Cortex of kidney (tissue), 1 donor: ENCODE data around the gene SAP30BP.

Experiments
- DNase-seq: peaks from one replicate; lab custom pipeline; 2025; lab: John Stamatoyannopoulos, UW

Gene SAP30BP

DNA sequence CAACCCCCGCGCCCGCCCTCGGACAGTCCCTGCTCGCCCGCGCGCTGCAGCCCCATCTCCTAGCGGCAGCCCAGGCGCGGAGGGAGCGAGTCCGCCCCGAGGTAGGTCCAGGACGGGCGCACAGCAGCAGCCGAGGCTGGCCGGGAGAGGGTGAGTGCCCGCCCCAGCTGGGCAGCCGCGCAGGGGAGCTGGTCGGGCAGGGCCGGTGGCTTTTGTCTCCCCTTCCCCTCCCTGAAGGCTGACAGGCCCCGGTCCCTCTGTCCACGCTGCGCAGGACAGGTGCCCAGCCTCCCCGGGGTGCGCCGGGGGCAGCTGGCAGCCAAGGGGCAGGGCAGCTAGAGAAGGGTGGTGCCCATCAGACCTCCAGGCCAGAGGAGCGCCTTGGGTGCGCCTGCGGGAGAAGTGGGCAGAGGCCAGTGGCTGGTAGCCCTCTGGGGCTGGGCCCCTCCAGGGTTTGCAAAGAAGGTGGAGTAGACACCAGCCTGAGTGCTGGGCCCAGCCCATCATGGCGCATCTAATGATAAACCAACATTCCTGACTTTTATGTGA is 54.4 kb downstream of the SAP30BP start:
- no peak for DNase-seq

DNA sequence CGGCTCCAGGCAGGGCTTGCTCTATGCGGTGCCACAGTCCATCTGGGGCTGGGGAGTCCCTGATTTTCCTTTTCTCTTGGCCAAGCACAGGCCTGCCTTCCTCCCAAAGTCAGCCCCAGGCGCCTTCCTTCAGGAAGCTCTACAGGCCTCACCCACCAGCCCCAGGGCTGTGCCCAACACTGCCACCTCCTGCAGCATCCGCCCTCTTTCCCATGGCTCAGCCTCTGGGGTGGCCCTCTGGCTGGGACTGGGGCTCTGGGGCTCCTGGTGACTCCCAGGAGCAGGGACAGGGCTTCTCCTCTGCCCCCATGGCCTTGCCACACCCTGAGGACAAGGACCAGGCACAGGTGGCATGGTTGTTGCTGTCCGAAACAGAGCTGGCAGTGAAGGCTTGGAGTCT is 54.9 kb downstream of the SAP30BP start:
- DNase-seq: no peak

DNA sequence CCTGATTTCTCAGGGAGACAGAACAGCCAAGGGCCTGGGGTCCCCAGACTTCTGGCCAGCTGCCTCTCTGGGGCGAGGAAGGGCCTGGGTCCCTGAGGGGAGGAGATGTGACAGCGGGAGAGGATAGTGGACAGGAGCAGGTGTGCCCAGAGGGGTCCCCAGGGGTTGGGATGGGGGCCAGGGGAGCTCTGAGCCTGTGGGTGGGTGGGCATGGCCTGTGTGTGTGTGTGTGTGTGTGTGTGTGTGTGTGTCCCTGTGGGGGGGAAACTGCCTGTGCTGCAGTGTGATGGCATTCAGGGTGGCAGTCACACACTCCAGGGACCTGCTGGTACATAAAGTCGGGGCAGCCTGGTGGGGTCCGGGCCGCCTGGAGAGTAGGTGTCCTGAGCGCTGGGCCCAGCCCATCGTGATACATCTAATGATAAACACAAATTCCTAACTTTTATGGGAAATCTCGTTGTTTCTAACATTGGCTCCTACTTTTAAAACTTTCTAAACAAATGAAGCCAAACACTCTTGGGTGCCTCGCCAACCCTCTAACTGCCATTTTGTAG is 55.5 kb downstream of the SAP30BP start:
- no peak for DNase-seq

DNA sequence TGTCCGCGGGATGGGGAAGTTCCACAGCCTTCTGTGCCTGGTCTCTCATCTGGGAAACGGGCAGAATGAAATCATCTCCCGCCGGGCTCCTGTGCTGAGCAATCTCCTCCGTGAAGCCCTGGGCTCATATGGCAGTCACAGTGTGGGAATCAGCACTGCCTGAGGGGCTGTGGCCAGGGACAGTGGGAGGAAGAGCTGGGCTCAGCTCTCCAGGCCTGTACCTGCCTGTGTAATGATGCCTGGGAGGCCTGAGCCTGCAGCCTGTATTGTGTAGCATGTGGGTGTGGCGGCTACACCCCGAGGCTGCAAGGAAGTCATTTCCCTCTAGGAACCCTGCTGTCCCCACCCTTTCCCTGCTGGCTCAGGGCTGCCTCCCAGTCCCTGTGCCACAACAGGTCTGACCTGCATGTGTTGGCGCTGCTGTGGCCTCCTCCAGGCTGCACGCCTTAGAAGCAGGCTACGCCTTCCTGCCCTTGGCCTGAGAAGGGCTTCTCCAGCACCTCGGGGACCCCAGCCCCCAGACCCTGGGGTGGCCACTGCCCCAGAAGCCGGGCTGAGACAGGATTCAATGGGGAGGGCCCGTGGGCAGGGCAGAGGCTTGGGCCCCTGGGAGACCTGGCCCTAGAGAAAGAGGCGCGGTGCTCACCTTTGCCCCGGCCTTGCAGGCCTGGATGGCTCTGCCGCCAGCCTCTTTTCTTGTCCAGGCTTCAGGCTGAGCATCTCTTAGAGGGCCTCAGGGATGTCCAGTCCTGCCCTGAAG is 56.2 kb downstream of the SAP30BP start:
- DNase-seq: no peak

DNA sequence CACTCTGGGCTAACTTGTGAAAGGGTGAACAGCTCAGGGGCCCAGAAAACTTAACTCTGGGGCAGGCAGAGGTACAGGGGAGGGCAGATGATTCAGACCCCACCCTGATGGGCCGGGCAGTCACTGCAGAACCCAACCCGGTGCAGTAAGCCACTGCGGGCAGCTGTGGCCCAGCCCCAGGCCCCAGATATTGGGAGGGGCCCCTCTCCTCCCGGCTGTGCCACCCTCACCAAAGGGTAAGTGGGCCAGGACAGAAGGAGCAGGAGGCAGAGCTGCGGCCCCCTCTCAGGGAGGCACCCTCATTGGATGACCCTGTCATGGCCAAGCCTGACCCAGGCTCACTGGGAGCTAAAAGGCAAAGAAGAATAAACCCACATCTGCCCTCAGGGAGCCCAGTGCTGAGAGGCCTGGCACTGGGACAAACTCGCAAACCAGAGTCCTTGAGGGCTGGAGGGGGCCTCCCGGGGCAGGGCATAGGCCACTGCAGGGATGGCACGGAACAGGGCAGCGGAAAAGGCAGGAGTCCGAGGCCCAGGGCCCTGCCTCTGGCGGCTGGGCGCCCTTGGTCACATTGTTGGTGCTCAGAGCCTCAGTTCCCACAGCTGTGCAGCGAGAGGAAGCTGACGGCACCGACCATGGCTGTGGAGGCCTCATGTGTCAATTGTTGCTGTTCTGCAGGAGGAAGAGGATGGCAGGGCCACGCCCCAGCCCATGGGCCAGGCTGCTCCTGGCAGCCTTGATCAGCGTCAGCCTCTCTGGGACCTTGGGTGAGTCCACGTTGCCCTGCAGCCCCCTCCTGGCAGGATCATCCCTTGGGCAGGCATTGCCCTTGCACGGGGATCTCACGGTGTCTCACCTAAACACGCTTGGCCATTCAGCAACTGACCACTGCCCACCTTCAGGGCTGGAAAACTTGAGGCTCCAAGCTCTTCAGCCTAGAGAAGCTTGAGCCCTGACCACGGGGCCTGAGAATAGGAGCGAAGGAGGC is 57.2 kb downstream of the SAP30BP start:
- DNase-seq: no peak

DNA sequence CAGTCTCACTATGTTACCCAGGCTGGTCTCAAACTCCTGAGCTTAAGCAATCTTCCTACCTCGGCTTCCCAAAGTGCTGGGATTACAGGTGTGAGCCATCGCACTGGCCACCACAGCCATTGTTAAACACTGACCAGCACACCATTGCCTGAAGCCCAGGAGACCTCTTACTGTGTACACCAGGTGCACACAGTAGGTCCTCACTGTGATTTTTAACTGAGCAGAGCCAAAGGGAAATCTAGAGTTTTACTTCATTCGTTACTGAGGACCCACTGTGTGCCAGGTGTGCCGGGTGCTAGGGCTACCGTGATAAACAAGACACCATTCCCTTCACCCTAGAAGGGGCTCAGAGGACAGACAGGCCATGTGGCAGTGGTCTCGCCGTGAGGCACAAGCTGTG is 58.4 kb downstream of the SAP30BP start:
- no peak for DNase-seq

DNA sequence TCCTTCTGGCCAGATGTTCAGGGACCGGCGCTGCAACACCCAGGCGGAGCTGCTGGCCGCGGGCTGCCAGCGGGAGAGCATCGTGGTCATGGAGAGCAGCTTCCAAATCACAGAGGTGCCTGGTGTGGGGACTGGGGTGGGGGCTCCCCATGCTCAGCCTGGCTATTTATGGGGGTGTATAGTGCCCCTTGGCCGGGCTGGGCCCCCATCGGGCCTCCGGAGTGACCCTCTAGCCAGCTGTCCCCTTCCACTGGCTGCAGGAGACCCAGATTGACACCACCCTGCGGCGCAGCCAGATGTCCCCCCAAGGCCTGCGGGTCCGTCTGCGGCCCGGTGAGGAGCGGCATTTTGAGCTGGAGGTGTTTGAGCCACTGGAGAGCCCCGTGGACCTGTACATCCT is 60.3 kb downstream of the SAP30BP start:
- DNase-seq: no peak

DNA sequence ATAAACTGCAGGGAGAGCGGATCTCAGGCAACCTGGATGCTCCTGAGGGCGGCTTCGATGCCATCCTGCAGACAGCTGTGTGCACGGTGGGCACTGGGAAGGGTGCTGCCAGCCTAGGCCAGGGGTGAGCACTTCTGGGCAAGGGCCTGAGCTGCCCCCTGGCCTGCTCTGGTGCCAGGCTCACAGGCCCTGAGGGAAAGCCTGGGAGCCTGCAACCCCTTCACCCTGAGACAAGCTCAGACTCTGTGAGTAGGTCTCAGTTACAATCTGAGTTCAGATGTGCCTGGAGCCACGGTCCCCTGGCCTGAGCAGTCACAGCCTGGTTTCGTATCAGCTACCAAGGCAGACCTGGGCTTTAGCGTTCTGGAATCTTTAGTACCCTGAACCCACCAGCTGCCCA is 62.2 kb downstream of the SAP30BP start:
- DNase-seq: no peak

DNA sequence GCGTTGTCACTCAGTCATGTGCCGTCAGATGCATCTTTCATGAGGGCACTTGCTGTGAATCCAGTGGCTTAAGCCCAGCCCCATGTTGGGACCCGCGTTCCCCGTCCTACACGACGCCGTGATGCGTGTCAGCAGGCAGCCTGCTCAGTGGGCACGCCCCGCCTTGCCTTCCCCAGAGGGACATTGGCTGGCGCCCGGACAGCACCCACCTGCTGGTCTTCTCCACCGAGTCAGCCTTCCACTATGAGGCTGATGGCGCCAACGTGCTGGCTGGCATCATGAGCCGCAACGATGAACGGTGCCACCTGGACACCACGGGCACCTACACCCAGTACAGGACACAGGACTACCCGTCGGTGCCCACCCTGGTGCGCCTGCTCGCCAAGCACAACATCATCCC is 62.9 kb downstream of the SAP30BP start:
- no peak for DNase-seq

DNA sequence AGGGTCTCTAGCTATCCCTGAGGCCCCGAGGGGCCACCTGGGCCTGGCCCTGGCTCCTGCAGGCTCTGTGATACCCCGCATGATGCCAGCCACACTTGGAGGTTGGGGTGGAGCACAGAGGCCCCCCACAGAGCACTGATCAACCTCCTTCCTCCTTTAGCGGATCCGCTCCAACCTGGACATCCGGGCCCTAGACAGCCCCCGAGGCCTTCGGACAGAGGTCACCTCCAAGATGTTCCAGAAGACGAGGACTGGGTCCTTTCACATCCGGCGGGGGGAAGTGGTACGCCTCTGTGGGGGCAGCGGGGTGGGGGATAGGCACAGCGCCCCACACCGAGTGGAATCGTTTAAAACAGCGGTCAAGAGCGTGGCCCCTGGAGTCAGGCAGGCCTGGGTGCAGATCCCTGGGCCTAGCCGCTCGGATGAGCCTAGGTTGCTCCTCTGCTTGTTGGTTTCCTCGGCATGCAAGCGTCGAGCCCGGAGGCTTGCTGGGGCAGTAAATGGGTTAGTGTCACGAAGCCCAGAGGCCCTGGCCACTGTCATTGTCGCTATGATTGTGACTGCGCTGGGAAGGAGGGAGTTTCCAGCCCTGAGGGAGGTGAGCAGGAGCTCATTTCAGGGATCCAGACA is 64.1 kb downstream of the SAP30BP start:
- DNase-seq: no peak

DNA sequence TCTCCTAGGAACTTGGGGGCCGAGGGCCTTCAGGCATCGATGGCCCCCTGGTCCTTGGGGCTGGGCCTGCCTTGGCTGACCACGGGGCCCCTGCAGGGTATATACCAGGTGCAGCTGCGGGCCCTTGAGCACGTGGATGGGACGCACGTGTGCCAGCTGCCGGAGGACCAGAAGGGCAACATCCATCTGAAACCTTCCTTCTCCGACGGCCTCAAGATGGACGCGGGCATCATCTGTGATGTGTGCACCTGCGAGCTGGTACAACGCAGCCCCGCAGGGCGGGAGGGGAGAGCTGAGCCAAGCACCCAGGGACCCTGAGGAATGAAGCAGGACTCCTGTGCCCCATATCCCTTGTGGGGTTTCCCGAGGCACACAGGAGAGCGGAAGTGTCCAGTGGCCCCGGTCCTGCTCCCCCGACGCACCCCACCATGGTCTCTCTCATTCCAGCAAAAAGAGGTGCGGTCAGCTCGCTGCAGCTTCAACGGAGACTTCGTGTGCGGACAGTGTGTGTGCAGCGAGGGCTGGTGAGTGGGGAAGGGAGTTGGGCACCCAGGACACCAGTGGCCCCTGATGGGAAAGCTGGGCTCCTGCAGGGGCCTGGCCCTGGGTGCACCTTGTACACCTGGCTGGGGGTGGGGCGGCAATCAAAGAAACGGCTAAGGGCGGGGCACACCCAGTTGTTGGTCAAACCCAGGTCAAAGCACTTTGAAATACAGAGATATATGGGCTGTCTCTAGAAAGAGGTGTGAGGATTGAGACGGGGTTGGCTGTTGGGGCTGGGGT is 64.8 kb downstream of the SAP30BP start:
- no peak for DNase-seq

DNA sequence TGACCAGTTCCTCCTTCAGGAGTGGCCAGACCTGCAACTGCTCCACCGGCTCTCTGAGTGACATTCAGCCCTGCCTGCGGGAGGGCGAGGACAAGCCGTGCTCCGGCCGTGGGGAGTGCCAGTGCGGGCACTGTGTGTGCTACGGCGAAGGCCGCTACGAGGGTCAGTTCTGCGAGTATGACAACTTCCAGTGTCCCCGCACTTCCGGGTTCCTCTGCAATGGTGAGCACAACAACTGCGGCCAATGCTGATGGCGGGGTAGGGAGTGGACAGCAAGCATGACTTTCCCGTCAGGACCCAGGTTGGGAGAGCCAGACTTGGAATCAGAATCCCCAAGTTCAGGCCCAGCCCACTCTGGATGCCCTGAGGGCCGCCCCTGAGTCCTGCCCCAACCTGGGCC is 66.3 kb downstream of the SAP30BP start:
- no peak for DNase-seq

DNA sequence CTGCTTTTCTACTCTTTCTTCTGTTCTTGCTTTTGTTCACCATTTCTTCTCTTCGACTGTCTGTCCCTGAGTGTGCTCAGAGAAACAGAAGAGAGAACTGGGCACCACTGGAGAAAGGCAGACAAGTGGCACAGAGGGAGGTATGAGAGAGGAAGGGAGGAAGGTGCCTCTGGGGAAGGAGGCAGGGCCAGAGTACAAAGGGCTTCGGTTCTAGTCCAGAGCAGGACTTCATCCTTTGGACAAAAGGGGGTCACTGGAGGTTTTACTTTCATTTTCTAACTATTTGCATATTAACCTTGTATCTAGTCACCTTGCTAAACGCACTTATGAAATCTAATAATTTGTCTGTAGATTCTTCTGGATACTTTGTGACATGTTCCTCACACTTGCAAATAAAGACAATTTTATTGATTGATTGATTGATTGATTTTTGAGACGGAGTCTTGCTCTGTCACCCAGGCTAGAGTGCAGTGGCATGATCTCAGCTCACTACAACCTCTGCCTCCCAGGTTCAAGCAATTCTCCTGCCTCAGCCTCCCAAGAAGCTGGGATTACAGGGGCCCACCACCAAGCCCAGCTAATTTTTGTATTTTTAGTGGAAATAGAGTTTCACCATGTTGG is 67.6 kb downstream of the SAP30BP start:
- DNase-seq: no peak

DNA sequence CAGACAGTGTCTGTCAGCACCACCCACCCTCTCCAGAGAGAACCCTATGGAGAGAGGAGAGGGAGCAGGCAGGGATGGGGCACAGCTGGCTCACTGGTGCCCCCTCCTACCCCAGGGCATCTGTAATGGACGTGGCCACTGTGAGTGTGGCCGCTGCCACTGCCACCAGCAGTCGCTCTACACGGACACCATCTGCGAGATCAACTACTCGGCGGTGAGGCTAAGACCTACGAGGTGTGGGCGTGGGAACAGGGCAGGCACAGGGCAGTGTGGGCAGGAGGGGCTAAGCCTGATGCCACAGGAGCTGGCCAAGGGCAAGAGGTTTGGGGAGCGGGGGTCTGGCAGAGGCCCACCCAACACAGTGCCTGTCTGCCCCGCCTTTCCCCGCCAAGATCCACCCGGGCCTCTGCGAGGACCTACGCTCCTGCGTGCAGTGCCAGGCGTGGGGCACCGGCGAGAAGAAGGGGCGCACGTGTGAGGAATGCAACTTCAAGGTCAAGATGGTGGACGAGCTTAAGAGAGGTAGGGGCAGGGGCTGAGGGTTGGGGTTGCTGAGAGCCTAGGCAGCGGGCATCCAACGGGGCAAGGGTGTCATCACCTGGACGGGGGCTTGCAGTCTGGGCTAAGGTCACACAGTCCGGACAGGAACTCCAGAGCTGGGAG is 69.2 kb downstream of the SAP30BP start:
- DNase-seq: no peak

DNA sequence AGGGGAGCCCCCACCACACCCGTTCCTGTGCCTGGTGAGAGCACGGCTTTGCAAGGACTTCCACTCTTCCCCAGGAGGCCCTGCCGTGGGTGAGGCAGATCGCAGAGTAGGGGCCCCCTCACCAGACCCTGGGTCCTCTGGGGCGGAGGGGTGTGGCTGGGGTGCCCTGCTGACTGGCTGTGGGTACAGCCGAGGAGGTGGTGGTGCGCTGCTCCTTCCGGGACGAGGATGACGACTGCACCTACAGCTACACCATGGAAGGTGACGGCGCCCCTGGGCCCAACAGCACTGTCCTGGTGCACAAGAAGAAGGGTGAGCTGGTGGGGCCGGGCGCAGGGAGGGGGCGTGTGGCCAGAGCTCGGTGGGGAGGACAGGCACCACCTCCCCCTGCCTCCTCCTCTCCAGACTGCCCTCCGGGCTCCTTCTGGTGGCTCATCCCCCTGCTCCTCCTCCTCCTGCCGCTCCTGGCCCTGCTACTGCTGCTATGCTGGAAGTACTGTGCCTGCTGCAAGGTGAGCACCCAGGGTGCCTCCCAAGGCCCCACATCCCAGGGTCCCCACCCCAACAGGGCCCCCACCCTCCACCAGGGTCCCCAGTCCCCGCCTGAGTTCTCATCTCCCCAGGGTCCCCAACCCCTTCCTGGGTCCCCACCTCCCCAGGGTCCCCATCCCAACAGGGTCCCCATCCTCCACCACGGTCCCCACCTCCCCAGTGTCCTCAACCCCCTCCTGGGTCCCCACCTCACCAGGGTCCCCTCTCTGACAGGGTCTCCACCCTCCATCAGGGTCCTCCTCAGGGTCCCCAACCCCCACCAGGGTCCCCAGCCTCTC is 70.2 kb downstream of the SAP30BP start:
- DNase-seq: no peak

DNA sequence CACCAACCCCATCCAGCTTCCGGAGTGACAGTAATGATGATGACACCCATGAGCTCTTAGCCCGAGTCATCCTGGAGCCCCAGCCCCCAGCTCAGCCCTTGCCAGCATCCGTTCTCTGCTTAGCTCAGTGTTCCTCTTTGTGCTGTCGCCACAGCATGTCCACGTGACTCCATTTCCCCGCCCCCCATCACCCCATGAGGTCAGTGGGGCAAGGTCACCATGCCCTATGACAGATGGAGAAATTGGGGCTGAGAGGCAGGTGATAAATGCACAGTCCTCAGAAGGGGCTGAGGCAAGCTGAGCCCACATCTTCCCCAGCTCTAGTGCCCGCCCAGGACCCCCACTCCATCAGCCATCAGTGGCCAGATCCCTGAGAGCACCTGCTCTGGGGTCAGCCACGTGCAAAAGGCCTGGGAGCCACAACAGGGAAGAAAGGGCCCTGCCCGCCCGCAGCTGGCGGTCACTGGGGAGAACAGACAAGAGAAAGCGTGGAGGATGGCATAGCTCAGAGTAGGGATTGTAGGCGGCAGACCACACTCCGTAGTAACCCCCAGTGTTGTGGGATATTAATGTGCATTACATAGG is 71.2 kb downstream of the SAP30BP start:
- DNase-seq: no peak

DNA sequence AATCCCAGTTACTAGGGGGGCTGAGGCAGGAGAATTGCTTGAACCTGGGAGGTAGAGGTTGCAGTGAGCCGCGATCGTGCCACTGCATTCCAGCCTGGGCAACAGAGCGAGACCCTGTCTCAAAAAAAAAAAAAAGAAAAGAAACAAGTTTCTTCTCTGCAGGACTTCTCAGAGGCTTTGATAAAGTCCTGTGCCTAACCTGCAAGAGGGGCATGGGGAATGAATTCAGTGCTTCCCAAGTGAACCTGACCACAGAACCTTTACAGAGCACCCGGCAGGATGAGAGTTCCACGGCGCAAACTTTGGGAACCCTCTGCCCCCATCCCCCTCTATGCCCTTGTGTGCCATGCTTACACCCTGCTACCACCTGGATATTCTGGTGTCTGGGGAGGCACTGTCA is 72.0 kb downstream of the SAP30BP start:
- DNase-seq: no peak

DNA sequence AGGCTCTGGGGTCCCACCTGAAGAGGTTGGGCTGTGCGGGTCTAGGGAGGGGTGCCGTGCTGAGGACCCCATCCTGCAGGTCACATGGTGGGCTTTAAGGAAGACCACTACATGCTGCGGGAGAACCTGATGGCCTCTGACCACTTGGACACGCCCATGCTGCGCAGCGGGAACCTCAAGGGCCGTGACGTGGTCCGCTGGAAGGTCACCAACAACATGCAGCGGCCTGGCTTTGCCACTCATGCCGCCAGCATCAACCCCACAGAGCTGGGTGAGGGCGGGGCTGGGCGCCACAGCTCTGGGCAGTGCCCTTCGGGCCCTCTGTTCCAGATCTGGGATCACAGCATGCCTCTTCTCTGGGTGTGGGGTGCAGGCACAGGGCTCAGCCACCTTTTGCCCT is 72.7 kb downstream of the SAP30BP start:
- no peak for DNase-seq

DNA sequence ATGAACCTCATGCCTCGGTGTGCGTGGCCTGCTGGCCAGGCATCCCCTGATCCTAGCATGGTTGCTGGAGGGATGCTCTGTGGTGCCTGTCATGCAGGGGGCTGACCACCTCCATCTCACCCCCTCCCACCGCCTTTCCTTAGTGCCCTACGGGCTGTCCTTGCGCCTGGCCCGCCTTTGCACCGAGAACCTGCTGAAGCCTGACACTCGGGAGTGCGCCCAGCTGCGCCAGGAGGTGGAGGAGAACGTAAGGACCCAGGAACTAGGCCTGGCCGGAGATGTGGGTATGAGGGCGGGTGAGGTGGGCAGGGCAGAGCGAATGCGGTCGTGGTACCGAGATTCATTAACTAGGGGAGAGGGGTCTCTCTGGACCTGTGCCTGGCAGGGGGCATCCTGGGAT is 73.1 kb downstream of the SAP30BP start:
- no peak for DNase-seq
